T-helper 1 cell treated with Interleukin-12 subunit alpha and Interleukin-12 subunit beta and Interleukin-4 antibody, amounts not matched to agents 30 μg/mL and 1 μg/mL, for 36 hours (primary cell): ENCODE measurements around the gene CDK18.

ENCODE experiments used
- H3K27ac Mint-ChIP-seq: one replicate; pipeline ENCODE4 v1.8.0; 2021; ENCODE audit warnings: mild to moderate bottlenecking, mixed read lengths
- H3K27me3 Mint-ChIP-seq: one replicate; pipeline ENCODE4 v1.8.0; 2021; ENCODE audit warnings: low read depth, mixed read lengths
- H3K36me3 Mint-ChIP-seq: one replicate; pipeline ENCODE4 v1.8.0; 2021; ENCODE audit warnings: low read depth, mixed read lengths
- H3K4me1 Mint-ChIP-seq: one replicate; pipeline ENCODE4 v1.8.0; 2021; ENCODE audit warnings: low read depth, mixed read lengths
- H3K4me3 Mint-ChIP-seq: one replicate; pipeline ENCODE4 v1.8.0; 2021; ENCODE audit warnings: mild to moderate bottlenecking, moderate library complexity, mixed read lengths
- H3K9me3 Mint-ChIP-seq: one replicate; pipeline ENCODE4 v1.8.0; 2021; ENCODE audit warnings: mixed read lengths

The CDK18 gene

GRCh38 chr1:205581321-205581980 lies 77.0 kb downstream of the CDK18 start:
- H3K9me3 Mint-ChIP-seq: no peaks in the 10 kb centered on the region
- no peaks in the 10 kb centered on the region for H3K36me3 Mint-ChIP-seq
- no peak overlapping the region for H3K27ac Mint-ChIP-seq
- peaks cover 17% of the 10 kb centered on the region for H3K27me3 Mint-ChIP-seq
- H3K4me3 Mint-ChIP-seq: no peak overlapping the region
- peaks cover 7% of the 10 kb centered on the region for H3K4me1 Mint-ChIP-seq

- H3K36me3 Mint-ChIP-seq: no peaks in the 10 kb centered on the region
- H3K4me3 Mint-ChIP-seq: no peak overlapping the region
- H3K27me3 Mint-ChIP-seq: peaks cover 17% of the 10 kb centered on the region
- H3K27ac Mint-ChIP-seq: no peak overlapping the region
- peaks cover 7% of the 10 kb centered on the region for H3K4me1 Mint-ChIP-seq
- no peaks in the 10 kb centered on the region for H3K9me3 Mint-ChIP-seq
Measured at GRCh38 chr1:205582046-205582445, 77.6 kb downstream of the CDK18 start.
